HCT116 (cell line): ENCODE data around the gene LRRC7. TPM values are rescaled to one million over a fixed set of nuclear protein-coding genes. Genes with fewer than 3 reads are reported as not detected.

Experiments used
- ATAC-seq: fragments of 200-7000 bp; cut with Tn5 transposase; 2 replicates; pipeline ENCODE4 v1.9.1; 2020; ENCODE audit warnings: mild to moderate bottlenecking, moderate library complexity
- BruUV-seq: library from RNA; stranded (reverse); fragments of 400-500 nt; replicated peaks from 2 replicates; lab custom pipeline; 2021; lab: Mats Ljungman, UMichigan
- CTCF ChIA-PET: fragments of 300-600 bp; sonication (Branson Sonifier 250); formaldehyde crosslinking; loops from one replicate; lab custom pipeline; 2021; ENCODE audit warnings: antibody characterized with exemption; lab: Charles Lee
- POLR2A ChIA-PET: fragments of 300-600, 350-600 bp; sonication (Branson Sonifier 250); formaldehyde crosslinking; loops from one replicate; lab custom pipeline; 2021; ENCODE audit warnings: antibody characterized with exemption; lab: Charles Lee
- RAD21 ChIA-PET, 2 experiments: fragments of 300-600 bp; sonication (Branson Sonifier 250); formaldehyde crosslinking; loops; one replicate each; lab custom pipeline; 2023; ENCODE audit warnings: low total read pairs in 2 of 2; ENCODE audit not compliant: uncharacterized antibody in 2 of 2, unreplicated experiment in 2 of 2, low non-redundant PET in 1 of 2; lab: Charles Lee
- DNase-seq: peaks from one replicate; pipeline ENCODE4 v3.0.0-alpha.2; 2010; ENCODE audit warnings: low read depth, low spot score
- H2AFZ ChIP-seq: fragments of 200-600 bp; shearing (Covaris generic), sonication (generic); 2 replicates; pipeline ENCODE4 v1.6.1; 2017; ENCODE audit warnings: low read depth, mixed run types, mixed read lengths, antibody characterized with exemption, low read length; ENCODE audit not compliant: poor library complexity, severe bottlenecking
- H3K27ac ChIP-seq: 2 replicates; pipeline ENCODE4 v1.5.1; 2012; ENCODE audit warnings: low read depth, low read length
- H3K27me3 ChIP-seq: fragments of 200-600 bp; sonication (generic); 2 replicates; pipeline ENCODE4 v1.6.1; 2016; ENCODE audit warnings: mixed run types, low read length, mixed read lengths; ENCODE audit not compliant: insufficient read depth
- H3K36me3 ChIP-seq, 2 experiments: fragments of 200-500 bp in 1 of 2; fragments of 200-600 bp in 1 of 2; sonication (Bioruptor generic) in 1 of 2; sonication (generic) in 1 of 2; 2 replicates each; pipeline versions ENCODE4 v1.5.1 to v1.6.1; 2014 to 2016; ENCODE audit warnings: low read length in 2 of 2, inconsistent platforms in 1 of 2, mixed read lengths in 1 of 2, mixed run types in 1 of 2; ENCODE audit not compliant: insufficient read depth in 2 of 2, control insufficient read depth in 1 of 2
- H3K4me1 ChIP-seq, 2 experiments: fragments of 200-600 bp in 1 of 2; sonication (generic) in 1 of 2; 2 replicates each; pipeline versions ENCODE4 v1.5.1 to v1.6.1; 2012 to 2017; ENCODE audit warnings: low read length in 2 of 2, inconsistent platforms in 1 of 2, mild to moderate bottlenecking in 1 of 2, mixed read lengths in 1 of 2, mixed run types in 1 of 2, moderate library complexity in 1 of 2; ENCODE audit not compliant: insufficient read depth in 2 of 2, control insufficient read depth in 1 of 2
- H3K4me2 ChIP-seq: fragments of 200-600 bp; sonication (generic); 2 replicates; pipeline ENCODE4 v1.6.1; 2017; ENCODE audit warnings: mixed run types, low read length, mixed read lengths
- H3K4me3 ChIP-seq, 2 experiments: fragments of 200-600 bp in 1 of 2; sonication (generic) in 1 of 2; replicated peaks in 1 of 2; 2 replicates each; pipeline ENCODE4 v1.5.1; 2011 to 2016; ENCODE audit warnings: low read length in 2 of 2, control low read depth in 1 of 2, low read depth in 1 of 2, mild to moderate bottlenecking in 1 of 2, mixed read lengths in 1 of 2, mixed run types in 1 of 2
- H3K79me2 ChIP-seq: fragments of 200-600 bp; sonication (generic); 2 replicates; pipeline ENCODE4 v1.6.1; 2017; ENCODE audit warnings: mild to moderate bottlenecking, mixed run types, low read length, moderate library complexity, mixed read lengths; ENCODE audit not compliant: insufficient read depth
- H3K9ac ChIP-seq: fragments of 200-600 bp; sonication (generic); 2 replicates; pipeline ENCODE4 v1.6.1; 2016; ENCODE audit warnings: low read length, mixed read lengths
- H3K9me2 ChIP-seq: fragments of 200-600 bp; sonication (generic), shearing (Covaris generic); 2 replicates; pipeline ENCODE4 v1.6.1; 2017; ENCODE audit warnings: mixed run types, mild to moderate bottlenecking, moderate library complexity; ENCODE audit not compliant: insufficient read depth
- H3K9me3 ChIP-seq, 2 experiments: fragments of 200-500 bp in 1 of 2; fragments of 200-600 bp in 1 of 2; sonication (Bioruptor generic) in 1 of 2; sonication (generic) in 1 of 2; 2 replicates each; pipeline ENCODE4 v1.6.1; 2014 to 2017; ENCODE audit warnings: low read length in 2 of 2, mixed read lengths in 2 of 2, inconsistent platforms in 1 of 2, low read depth in 1 of 2, mild to moderate bottlenecking in 1 of 2, mixed run types in 1 of 2, moderate library complexity in 1 of 2; ENCODE audit not compliant: control insufficient read depth in 1 of 2, insufficient read depth in 1 of 2
- H4K20me1 ChIP-seq: fragments of 200-600 bp; sonication (generic), shearing (Covaris generic); 2 replicates; pipeline ENCODE4 v1.6.1; 2017; ENCODE audit warnings: mixed run types, mild to moderate bottlenecking, moderate library complexity; ENCODE audit not compliant: insufficient read depth
- CBX3 ChIP-seq: IDR thresholded peaks from 2 replicates; pipeline ENCODE4 v1.6.1; 2012; ENCODE audit warnings: low read depth
- CTCF ChIP-seq, 3 experiments: fragments of 200-600 bp in 1 of 3; sonication (generic) in 1 of 3; IDR thresholded peaks in 2 of 3; conservative IDR thresholded peaks in 1 of 3; 2 replicates each; pipeline ENCODE4 v1.5.1; 2012 to 2017; ENCODE audit warnings: low read depth in 2 of 3, low read length in 2 of 3, antibody characterized with exemption in 1 of 3, borderline replicate concordance in 1 of 3, control low read depth in 1 of 3, mild to moderate bottlenecking in 1 of 3, mixed read lengths in 1 of 3, mixed run types in 1 of 3, moderate library complexity in 1 of 3; ENCODE audit not compliant: insufficient read depth in 1 of 3
- FOSL1 ChIP-seq: IDR thresholded peaks from 2 replicates; pipeline ENCODE4 v1.6.1; 2012; ENCODE audit warnings: low read depth
- TCF7L2 ChIP-seq: IDR thresholded peaks from 2 replicates; pipeline ENCODE4 v1.7.0; 2011; ENCODE audit warnings: borderline replicate concordance, inconsistent platforms; ENCODE audit not compliant: insufficient read depth, insufficient read length; ENCODE audit errors: extremely low read depth
- intact Hi-C: fragments of 100-400 bp; cut with micrococcal nuclease; formaldehyde crosslinking; loops from 2 replicates; pipeline ENCODE4 v1.10.0; 2022
- total RNA-seq: library from RNA; stranded (reverse); gene quantifications from one replicate; pipeline ENCODE4 v1.2.1, GENCODE V29; 2021; ENCODE audit not compliant: unreplicated experiment

The LRRC7 gene
- total RNA-seq, 1 experiment from 2014 or later = not detected

GRCh38 chr1:69913977-69914376 is 346.3 kb downstream of the LRRC7 start:
- H3K79me2 ChIP-seq = no peaks in the 10 kb centered on the region

More at GRCh38 chr1:69913977-69914376, 346.3 kb downstream of the LRRC7 start:
- Histone ChIP-seq H4K20me1 (no peaks in the 10 kb centered on the region), H3K9me2 (no peaks in the 10 kb centered on the region), H3K36me3 (no peaks in the 10 kb centered on the region), H3K4me3 (no peak overlapping the region), H2AFZ (no peak overlapping the region), H3K9ac (no peak overlapping the region), H3K27ac (no peak overlapping the region), H3K4me2 (no peak overlapping the region), H3K9me3 (no peaks in the 10 kb centered on the region), H3K27me3 (no peaks in the 10 kb centered on the region), H3K4me1 (no peaks in the 10 kb centered on the region)
- no TSS peak for BruUV-seq
- intact Hi-C loops = no loop called here
- no peak for ATAC-seq
- TF ChIP-seq CBX3 = no peak
- TF ChIP-seq TCF7L2 = no peak
- no peak for TF ChIP-seq FOSL1
- TF ChIP-seq CTCF (IDR thresholded peaks at IDR 0.05 in 2 of 3, conservative IDR thresholded peaks at IDR 0.05 in 1 of 3; ENCODE audit: borderline replicate concordance in 1 of 3, insufficient read depth in 1 of 3, low read depth in 2 of 3, low read length in 2 of 3) = no peak
- RAD21 ChIA-PET = no interaction called here
- POLR2A ChIA-PET = no interaction called here
- CTCF ChIA-PET = no interaction called here
- no peak for DNase-seq
